Thyroid gland (tissue), 4 donors: ENCODE results near the gene ADGRF4.

Experiments
- CTCF ChIP-seq, 6 experiments: fragments of 200-600 bp in 3 of 6; fragments of 450-650 bp in 3 of 6; sonication (generic) in 3 of 6; IDR thresholded peaks; one replicate each; pipeline ENCODE4 v1.5.1; 2016 to 2019; ENCODE audit warnings: antibody characterized with exemption in 6 of 6, mild to moderate bottlenecking in 2 of 6, inconsistent platforms in 1 of 6, moderate library complexity in 1 of 6
- POLR2A ChIP-seq, 2 donors: fragments of 450-650 bp; IDR thresholded peaks; one replicate each; pipeline ENCODE4 v1.6.1; 2017; ENCODE audit warnings: antibody characterized with exemption in 2 of 2, mild to moderate bottlenecking in 2 of 2, moderate library complexity in 1 of 2

- TF ChIP-seq CTCF (IDR thresholded peaks at IDR 0.05) (no peak), POLR2A (IDR thresholded peaks at IDR 0.05) (no peak)
Measured at GRCh38 chr6:47700596-47700995, 2.2 kb downstream of the ADGRF4 start.
